Right renal pelvis (tissue), 4 donors: ENCODE measurements around the gene BIRC2. TPM values are rescaled to one million over a fixed set of nuclear protein-coding genes. Genes with fewer than 3 reads are reported as not detected.

Experiments used
- DNase-seq, 4 donors: peaks; one replicate each; pipeline ENCODE4 v3.0.0-alpha.2; 2013; ENCODE audit warnings: low read depth in 4 of 4, low spot score in 3 of 4, missing footprints in 1 of 4
- polyA plus RNA-seq, 4 donors: library from polyadenylated mRNA; unstranded; fragments of 120-200 nt; gene quantifications; one replicate each; pipeline ENCODE4 v1.2.1, GENCODE V29; 2013; ENCODE audit not compliant: insufficient read length in 4 of 4

Gene BIRC2
- polyA plus RNA-seq, 4 donors: 79.8 to 102 (median 92.9) TPM

DNA sequence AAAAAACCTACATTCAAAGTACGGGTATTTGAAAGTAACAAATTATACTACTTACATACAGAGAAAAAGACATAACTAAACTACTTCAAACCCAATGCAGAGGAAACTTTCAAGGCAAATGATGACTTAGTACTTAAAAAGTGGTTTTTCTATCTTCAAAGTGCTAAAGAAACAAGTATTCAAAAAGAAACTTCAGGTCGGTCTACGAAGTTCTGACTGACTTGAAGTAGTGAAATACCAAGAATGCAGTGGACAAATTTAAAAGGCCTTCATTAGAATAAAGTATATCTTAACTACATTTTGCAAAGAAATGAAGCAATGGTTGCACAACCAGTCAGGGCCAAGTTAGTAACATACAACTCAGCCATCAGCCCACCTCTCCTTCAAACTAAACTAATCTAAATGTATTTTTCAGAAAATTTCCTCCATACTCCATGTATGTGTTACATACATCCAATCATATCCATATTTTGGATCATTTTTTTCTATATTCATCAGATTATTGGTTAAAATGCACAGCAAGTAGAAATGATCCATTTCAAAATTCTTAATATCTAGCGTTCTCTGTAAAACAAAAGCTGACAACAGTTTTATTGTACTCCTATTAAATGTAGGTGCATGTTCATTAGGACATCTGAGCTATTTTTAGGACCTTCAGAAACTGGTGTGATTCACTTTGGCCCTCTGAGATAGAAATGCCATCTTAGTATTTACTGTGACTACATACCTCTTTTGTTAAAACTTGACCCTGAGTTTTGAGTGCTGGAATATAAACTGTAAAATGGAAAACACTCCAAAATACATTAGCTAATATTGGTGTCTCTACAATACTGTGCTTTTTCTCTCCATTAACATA, 49.9 kb downstream of the BIRC2 start:
- no peak for DNase-seq

DNA sequence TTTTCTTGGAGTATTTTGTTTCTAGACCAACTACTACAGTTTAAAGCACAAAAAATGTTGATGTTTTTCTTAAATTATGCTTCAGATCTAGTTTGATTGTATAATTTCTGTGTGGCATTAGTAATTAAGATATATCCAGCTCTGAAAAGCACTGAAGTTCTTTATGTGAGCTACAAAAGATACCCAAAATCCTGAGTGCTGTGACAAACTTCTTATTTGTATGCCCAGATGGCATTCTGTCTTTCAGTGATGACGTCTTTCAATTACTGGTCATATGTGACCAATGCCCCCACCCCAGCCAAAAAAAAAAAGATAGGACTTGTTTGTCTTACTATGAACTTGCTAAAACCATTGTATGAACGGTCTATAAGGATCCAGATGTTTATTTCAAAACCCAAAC, 51.3 kb downstream of the BIRC2 start:
- no peak for DNase-seq

DNA sequence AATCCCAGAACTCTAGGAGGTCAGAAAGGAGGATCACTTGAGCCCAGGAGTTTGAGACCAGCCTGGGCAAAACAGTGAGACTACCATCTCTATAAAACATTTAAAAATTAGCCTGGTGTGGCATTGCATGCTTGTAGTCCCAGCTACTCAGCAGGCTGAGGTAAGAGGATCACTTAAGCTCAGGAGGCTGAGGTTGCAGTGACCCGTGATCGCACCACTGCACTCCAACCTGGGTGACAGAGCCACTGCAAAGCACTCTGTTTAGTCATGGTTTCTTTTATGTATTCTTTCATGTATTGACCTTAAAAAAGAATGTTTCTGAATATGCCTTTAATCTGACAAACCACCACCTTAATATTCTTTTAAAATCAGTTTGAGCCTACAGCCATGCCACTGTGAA, 52.2 kb downstream of the BIRC2 start:
- no peak for DNase-seq

DNA sequence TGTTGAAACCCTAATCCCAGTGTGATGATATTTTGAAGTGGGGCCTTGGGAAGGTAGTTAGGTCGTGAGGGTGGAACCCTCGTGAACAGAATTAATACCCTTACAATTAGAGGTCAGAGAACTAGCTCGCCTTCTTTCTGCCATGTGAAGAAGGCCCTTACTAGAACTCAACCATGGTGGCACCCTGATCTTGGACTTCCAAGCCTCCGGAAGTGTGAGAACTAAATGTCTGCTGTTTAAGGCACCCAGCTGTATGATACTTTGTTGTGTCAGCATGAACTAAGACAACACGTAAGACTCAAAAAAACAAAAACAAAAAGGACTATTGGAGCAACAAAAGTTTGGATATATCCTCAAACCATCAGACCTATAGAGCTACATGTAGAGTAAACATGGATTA, 53.6 kb downstream of the BIRC2 start:
- DNase-seq: no peak

DNA sequence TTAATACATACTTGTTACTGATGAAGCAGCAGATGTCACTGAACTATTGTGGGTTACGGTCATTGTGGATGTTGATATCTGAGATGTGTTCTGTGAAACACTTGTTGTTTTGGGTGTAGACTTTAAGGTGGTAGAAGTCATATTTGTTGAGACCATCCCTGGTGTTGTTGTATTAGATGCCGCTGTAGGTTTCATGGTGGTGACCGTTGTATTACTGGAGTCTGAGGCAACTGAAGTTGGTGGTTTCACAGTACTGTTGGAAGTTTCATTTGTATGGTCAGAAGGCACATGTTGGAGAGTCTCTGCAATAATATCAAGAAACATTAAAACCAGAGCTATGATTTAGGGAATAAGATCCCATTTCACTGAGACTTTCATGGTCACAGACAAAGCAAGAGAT, 54.9 kb downstream of the BIRC2 start:
- DNase-seq: no peak

DNA sequence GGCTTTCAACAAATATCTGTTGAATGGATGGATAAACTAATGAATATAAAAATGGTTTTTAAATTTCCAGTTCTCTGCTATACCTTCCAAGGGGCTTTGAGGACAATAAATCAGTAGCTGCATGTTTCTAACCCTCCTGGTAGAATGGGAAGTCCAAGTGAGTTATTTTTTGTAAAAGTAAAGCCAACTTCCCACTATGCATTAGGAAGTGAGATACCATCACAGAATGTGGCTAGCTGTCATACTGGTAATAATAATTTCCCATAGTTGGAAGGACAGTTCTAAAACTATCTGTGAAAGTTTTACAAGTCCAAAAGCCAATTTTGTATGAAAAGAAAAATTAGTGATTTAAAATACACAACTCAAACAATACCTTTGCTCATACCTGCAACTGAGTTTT, 55.5 kb downstream of the BIRC2 start:
- DNase-seq: no peak

DNA sequence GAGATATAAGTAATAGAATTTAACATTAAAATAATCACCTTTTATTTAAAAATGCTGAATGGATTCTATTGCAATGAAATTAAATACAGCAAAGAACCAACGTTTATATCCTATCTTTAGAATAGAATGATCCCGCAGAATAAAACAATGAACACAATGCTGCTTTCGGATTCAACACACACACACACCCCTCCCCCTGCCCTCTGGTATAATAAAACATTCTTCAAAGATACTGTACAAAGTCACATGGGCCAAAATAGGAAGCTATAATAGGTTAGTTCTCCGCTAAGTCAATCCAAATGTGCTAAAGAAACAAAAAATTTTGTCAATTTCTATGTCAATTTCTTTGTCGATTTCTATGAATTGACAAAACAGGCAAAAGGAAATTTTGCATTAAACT, 58.5 kb downstream of the BIRC2 start:
- no peak for DNase-seq

DNA sequence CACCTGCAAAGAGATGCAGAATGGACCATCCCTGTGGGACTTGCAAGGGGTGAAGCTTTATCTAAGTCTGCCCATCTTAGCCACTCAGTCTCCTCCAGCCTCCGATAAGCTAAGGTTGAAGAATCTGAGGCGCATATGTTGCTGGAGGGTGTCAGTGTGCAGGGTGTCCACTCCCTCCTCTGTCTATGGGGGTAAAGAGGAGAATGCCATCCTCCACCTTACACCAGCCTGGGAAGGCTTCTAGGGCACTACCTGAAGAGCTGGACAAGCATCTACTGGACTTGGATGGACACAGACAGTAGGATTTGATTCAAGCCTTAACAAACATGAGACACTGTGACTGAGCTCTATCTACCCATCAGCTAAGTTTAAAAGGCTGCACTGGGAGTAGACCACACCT, 59.1 kb downstream of the BIRC2 start:
- DNase-seq: no peak

DNA sequence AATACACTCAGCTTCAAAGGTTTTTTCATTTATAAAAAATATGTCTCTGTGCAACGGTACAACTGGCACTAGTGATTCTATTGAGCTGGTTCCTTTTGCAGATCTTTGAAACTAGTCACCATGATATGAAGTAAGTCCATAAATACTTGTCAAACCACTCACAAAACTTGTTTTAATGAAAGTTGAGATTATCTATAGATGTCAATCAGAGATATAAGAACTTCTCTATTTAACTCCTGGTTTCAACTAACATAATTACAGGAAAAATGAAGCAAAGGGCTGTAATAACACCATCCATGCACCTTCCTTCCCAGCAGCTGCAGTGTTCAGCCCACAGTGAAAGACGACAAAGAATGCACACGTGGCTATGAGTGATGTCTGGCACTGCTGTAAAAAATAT, 60.9 kb downstream of the BIRC2 start:
- DNase-seq: no peak

DNA sequence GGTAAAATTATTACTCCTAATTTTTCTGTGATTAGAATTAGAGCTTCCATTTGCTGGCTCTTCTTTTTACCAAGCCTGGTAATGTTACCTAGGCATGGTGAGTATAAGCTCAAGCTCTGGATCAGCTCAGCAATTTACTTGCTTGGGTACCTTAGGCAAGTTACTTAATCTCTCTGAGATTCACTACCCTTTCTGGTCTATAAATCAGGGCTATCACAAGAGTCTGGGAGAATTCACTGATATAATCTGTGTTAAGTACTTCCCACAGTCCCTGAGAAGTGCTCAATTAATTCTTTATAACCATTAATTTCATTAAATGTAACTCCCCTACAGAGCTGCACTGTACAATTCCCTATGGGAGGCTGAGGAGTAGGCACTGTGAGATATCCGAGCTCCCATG, 61.3 kb downstream of the BIRC2 start:
- no peak for DNase-seq

DNA sequence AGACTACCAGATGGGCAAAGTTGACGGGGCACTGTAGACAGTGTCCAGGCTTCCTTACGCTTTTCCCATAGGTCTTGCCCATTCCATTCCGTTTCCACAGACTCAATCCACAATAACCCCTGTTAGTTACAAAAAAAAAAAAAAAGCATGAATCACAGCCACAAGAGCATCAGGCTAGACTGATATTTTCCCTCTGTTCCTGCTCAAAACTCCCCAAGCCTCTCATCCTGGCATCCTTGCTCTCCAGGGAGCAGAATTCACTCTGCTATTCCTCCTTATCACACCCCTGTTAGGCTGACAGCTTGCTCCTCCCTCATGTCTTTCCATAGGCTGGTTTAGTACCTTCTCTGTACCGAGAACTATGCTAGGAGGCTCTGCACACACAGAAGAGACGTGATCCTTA, 63.4 kb downstream of the BIRC2 start:
- no peak for DNase-seq

DNA sequence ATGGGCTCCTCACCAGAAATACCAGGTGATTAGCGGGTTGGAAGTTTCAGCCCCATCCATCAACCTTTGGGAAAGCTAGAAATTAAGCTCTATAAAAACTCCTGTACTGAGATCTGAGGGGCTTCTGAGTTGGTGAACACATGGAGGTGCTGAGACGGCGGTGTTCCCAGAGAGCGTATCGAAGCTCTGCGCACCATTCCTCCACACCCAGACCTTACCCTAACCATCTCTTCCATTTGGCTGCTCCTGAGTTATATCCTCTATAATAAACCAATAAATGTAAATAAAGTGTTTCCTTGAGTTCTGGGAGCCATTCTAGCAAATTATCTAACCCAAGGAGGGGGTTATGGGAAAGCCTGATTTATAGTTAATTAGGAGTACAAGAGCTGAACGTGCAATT, 64.1 kb downstream of the BIRC2 start:
- no peak for DNase-seq

DNA sequence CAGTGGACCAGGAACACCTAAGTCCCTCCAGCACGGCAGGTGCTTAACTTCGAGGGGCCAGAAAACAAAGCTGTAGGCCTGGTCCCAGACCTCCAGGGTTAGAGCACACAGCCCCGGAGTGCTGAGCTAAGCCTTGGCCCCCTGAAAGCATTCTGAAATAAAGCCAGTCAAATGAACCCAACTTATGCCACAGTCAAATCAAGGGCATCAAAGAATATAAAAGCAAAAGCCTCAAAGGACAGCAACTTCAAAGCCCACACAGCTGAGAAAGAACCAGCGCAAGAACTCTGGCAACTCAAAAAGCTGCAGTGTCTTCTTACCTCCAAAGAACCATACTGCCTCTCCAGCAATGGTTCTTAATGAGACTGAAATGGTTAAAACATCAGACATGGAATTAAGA, 66.5 kb downstream of the BIRC2 start:
- no peak for DNase-seq

DNA sequence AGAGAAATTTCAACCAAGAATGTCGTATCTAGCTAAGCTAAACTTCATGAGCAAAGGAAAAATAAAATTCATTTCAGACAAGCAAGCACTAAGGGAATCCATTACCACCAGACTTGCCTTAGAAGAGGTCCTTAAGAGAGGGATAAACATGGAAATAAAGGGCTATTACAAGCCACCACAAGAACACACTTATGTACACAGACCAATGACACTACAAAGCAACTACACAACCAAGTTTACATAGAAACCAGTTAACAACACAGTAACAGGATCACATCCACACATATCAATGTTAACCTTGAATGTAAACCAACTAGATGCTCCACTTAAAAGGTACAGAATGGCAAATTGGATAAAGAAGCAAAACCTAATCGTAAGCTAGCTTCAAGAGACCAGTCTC, 67.5 kb downstream of the BIRC2 start:
- no peak for DNase-seq

DNA sequence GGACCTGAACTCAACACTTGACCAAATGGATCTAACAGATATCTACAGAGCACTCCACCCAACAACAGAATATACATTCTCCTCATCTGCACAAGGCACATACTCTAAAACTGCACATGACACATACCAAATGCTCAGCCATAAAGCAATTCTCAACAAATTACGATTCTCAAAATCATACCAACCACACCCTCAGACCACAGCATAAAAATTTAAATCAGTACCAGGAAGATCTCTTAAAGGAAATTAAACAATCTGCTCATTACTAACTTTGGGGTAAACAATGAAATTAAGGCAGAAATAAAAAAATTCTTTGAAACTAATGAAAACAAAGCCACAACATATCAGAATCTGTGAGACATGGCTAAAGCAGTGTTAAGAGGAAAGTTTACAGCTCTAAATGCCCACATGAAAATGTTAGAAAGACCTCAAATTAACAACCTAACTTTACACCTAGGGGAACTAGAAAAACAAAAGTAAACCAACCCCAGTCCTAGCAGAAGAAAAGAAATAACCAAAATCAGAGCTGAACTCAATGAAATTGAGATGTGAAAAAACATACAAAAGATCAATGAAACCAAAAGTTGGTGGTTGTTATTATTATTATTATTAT, 68.4 kb downstream of the BIRC2 start:
- DNase-seq: no peak

DNA sequence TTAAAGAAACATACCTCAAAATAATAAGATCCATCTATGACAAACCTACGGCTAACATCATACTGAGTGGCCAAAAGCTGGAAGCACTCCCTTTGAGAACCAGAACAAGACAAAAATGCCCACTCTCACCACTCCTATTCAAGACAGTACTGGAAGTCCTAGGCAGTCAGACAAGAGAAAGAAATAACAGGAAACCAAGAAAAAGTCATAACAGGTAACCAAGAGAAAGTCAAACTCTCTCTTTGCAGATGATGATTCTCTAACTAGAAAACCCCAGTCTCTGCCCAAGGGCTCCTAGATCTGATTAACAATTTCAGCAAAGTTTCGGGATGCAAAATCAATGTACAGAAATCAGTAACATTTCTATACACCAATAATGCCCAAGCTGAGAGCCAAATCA, 70.0 kb downstream of the BIRC2 start:
- DNase-seq: no peak

DNA sequence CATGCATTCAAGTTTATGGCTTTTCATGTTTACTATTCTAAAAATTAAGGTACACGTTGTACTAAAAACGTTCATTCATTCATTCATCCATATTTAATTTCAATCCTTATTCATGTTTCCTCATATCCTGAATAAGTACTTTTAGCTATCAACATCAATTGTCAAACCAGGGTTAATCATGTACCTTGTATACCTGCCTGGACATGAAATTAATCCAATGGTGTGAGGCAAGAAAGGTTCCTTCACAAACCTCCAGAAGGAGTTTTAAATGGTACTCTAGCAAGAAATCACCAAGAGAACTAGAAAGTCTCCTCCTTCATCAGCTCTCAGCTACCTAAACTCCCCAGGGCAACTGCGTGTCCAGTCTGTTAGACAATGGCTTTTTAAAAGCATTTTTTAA, 72.2 kb downstream of the BIRC2 start:
- DNase-seq: no peak

DNA sequence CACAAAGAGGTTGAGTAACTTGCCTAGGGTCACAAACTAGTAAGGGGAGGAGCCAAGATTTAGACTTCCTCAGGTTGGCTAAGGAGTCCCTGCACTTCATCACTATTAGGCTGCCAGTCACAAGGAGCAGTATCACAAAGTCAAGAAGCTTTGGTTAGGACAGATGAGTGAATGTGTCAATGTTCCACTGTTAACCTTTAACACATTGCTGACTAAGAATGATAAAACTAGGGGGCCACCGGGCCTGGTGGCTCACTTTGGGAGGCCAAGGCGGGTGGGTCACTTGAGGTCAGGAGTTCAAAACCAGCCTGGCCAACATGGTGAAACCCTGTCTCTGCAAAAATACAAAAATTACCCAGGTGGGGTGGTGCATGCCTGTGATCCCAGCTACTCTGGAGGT, 73.5 kb downstream of the BIRC2 start:
- no peak for DNase-seq

DNA sequence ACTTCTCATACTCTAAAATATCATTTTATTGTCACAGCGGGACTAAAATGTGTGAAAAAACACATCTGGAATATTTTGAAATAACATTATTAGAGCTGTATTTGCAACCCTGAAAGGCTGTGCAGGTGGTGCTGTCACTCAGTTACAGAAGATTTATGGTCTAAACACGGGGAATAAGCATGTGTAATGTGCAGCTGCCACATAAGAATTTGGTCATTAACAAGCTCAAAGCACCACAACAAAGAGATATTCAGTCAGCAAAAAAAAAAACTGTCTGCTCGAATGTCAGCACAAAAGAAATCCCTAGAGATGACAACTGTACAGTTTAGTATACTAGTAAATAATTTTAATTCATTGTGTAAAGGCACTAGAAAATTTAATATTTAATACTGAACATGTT, 74.2 kb downstream of the BIRC2 start:
- DNase-seq: no peak

DNA sequence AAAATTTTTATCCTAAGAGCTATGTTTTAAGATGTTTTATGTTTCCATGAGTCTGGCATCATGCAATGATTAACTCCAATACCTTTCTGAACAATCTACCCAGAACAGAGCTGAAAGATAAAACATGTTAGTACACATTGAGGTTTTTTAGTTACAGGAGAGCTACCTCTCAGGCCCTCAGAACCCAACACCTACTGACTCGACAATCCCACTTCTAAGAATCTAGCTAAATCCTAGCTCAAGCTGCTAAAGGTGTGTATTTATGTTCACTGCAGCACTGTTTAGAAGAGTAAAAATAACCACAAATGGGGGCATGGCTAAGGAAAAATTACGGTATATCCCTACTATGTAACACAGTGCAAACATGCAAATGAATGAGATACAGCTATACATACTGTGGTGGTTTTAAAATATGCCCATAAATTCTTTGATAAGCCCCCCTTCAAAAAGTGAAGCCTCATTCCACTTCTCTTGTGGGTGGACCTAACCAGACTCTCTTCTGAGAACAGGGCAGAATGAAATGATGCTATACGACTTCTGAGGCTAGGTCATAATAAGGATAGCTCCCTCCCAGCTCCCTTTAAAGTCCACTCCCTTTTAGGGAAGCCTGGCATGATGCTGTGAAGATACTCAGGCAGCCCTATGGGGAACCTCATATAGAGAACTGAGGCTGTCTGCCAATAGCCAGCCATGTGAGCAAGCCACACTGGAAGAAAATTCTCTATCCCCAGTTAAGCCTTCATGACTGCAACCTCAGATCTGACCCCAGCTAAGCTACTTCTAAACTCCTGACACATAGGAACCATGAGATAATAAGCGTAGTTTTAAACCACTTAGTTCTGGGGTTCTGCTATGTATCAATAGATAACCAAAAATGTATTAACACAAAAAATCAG, 76.1 kb downstream of the BIRC2 start:
- DNase-seq: no peak

DNA sequence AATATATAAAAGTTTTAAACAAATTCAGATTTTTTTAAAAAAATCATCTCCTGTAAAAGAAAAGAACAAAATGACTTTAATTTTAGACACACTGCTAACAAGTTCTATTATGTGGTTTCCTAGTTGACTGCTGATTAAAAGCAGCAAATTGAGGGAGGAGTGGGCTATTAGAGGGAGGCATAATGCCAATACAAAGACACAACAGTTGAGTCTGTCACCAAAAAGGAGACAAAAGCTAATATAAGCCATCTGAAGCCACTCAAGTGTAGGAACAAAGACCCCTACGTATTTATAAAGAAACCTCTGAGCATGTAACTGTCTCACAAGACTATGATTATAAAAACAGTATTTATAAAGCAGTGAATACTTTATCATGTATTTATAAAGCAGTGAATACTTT, 76.9 kb downstream of the BIRC2 start:
- no peak for DNase-seq

DNA sequence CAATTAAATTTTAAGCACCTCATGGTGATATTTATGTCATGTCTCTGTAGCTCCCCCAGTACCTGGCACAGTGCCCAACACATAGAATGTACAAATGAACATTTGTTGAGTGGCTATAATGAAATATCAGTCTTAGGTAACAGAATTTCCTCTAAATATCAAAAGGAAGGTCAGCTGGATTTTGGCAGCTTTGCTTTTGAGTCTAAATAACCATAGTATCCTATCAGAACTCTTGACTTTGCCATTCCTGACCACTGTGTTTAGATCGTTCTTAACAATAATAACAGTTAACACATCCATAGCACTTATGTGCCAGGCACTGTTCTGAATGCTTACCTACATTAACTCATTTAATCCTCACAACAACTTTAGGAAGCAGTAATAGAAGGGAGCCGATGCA, 79.0 kb downstream of the BIRC2 start:
- DNase-seq: no peak
